HEK293 (cell line): ENCODE measurements around the gene SETD3.

Source experiments
- SALL2 ChIP-seq: fragments of 450-650 bp; formaldehyde crosslinking; IDR thresholded peaks from 2 replicates; pipeline ENCODE4 v1.5.0; 2017; ENCODE audit warnings: missing biosample characterization, mild to moderate bottlenecking, missing genetic modification characterization, borderline replicate concordance
- YY1 ChIP-seq: fragments of 450-650 bp; formaldehyde crosslinking; IDR thresholded peaks from 2 replicates; pipeline ENCODE4 v1.5.1; 2018; ENCODE audit warnings: missing biosample characterization, missing genetic modification characterization
- ZNF169 ChIP-seq: fragments of 450-650 bp; formaldehyde crosslinking; IDR thresholded peaks from 2 replicates; pipeline ENCODE4 v1.5.1; 2016; ENCODE audit warnings: missing biosample characterization, missing genetic modification characterization
- ZNF239 ChIP-seq: fragments of 450-650 bp; formaldehyde crosslinking; IDR thresholded peaks from 2 replicates; pipeline ENCODE4 v1.5.1; 2016; ENCODE audit warnings: missing biosample characterization, missing genetic modification characterization
- ZNF404 ChIP-seq: fragments of 450-650 bp; formaldehyde crosslinking; IDR thresholded peaks from 2 replicates; pipeline ENCODE4 v1.5.1; 2017; ENCODE audit warnings: missing biosample characterization, missing genetic modification characterization
- ZNF555 ChIP-seq: fragments of 450-650 bp; formaldehyde crosslinking; conservative IDR thresholded peaks from 2 replicates; pipeline ENCODE4 v1.5.1; 2017; ENCODE audit warnings: missing biosample characterization, mild to moderate bottlenecking, missing genetic modification characterization, inconsistent platforms
- ZNF645 ChIP-seq: fragments of 450-650 bp; formaldehyde crosslinking; IDR thresholded peaks from 2 replicates; pipeline ENCODE4; 2016; ENCODE audit warnings: missing biosample characterization, missing genetic modification characterization
- TF ChIP-seq, protein P1 (sequence below): fragments of 450-650 bp; formaldehyde crosslinking; IDR thresholded peaks from 2 replicates; pipeline ENCODE4 v1.5.1; 2016; ENCODE audit warnings: missing biosample characterization, missing genetic modification characterization
- TF ChIP-seq, protein P2 (sequence below): fragments of 450-650 bp; formaldehyde crosslinking; conservative IDR thresholded peaks from 2 replicates; pipeline ENCODE4 v1.5.1; 2016; ENCODE audit warnings: low read depth, missing biosample characterization, missing genetic modification characterization
- TF ChIP-seq, protein P3 (sequence below): fragments of 450-650 bp; formaldehyde crosslinking; IDR thresholded peaks from 2 replicates; pipeline ENCODE4 v1.5.1; 2016; ENCODE audit warnings: missing biosample characterization, missing genetic modification characterization
- TF ChIP-seq, protein P4 (sequence below): fragments of 450-650 bp; formaldehyde crosslinking; IDR thresholded peaks from 2 replicates; pipeline ENCODE4 v1.5.1; 2016; ENCODE audit warnings: missing biosample characterization, missing genetic modification characterization

- TF ChIP-seq, protein P1, sequence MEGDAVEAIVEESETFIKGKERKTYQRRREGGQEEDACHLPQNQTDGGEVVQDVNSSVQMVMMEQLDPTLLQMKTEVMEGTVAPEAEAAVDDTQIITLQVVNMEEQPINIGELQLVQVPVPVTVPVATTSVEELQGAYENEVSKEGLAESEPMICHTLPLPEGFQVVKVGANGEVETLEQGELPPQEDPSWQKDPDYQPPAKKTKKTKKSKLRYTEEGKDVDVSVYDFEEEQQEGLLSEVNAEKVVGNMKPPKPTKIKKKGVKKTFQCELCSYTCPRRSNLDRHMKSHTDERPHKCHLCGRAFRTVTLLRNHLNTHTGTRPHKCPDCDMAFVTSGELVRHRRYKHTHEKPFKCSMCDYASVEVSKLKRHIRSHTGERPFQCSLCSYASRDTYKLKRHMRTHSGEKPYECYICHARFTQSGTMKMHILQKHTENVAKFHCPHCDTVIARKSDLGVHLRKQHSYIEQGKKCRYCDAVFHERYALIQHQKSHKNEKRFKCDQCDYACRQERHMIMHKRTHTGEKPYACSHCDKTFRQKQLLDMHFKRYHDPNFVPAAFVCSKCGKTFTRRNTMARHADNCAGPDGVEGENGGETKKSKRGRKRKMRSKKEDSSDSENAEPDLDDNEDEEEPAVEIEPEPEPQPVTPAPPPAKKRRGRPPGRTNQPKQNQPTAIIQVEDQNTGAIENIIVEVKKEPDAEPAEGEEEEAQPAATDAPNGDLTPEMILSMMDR (tag by site-specific recombination): no peak
- TF ChIP-seq ZNF169 (tag by site-specific recombination) (no peak), ZNF404 (no peak), SALL2 (no peak), YY1 (tag by site-specific recombination) (no peak), ZNF239 (tag by site-specific recombination) (no peak), ZNF555 (tag by site-specific recombination) (no peak), ZNF645 (tag by site-specific recombination) (no peak)
- TF ChIP-seq, protein P2, sequence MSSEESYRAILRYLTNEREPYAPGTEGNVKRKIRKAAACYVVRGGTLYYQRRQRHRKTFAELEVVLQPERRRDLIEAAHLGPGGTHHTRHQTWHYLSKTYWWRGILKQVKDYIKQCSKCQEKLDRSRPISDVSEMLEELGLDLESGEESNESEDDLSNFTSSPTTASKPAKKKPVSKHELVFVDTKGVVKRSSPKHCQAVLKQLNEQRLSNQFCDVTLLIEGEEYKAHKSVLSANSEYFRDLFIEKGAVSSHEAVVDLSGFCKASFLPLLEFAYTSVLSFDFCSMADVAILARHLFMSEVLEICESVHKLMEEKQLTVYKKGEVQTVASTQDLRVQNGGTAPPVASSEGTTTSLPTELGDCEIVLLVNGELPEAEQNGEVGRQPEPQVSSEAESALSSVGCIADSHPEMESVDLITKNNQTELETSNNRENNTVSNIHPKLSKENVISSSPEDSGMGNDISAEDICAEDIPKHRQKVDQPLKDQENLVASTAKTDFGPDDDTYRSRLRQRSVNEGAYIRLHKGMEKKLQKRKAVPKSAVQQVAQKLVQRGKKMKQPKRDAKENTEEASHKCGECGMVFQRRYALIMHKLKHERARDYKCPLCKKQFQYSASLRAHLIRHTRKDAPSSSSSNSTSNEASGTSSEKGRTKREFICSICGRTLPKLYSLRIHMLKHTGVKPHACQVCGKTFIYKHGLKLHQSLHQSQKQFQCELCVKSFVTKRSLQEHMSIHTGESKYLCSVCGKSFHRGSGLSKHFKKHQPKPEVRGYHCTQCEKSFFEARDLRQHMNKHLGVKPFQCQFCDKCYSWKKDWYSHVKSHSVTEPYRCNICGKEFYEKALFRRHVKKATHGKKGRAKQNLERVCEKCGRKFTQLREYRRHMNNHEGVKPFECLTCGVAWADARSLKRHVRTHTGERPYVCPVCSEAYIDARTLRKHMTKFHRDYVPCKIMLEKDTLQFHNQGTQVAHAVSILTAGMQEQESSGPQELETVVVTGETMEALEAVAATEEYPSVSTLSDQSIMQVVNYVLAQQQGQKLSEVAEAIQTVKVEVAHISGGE (tag by site-specific recombination): no peak
- TF ChIP-seq, protein P3, sequence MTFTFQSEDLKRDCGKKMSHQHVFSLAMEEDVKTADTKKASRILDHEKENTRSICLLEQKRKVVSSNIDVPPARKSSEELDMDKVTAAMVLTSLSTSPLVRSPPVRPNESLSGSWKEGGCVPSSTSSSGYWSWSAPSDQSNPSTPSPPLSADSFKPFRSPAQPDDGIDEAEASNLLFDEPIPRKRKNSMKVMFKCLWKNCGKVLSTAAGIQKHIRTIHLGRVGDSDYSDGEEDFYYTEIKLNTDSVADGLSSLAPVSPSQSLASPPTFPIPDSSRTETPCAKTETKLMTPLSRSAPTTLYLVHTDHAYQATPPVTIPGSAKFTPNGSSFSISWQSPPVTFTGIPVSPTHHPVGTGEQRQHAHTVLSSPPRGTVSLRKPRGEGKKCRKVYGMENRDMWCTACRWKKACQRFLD (tag by site-specific recombination): no peak
- TF ChIP-seq, protein P4, sequence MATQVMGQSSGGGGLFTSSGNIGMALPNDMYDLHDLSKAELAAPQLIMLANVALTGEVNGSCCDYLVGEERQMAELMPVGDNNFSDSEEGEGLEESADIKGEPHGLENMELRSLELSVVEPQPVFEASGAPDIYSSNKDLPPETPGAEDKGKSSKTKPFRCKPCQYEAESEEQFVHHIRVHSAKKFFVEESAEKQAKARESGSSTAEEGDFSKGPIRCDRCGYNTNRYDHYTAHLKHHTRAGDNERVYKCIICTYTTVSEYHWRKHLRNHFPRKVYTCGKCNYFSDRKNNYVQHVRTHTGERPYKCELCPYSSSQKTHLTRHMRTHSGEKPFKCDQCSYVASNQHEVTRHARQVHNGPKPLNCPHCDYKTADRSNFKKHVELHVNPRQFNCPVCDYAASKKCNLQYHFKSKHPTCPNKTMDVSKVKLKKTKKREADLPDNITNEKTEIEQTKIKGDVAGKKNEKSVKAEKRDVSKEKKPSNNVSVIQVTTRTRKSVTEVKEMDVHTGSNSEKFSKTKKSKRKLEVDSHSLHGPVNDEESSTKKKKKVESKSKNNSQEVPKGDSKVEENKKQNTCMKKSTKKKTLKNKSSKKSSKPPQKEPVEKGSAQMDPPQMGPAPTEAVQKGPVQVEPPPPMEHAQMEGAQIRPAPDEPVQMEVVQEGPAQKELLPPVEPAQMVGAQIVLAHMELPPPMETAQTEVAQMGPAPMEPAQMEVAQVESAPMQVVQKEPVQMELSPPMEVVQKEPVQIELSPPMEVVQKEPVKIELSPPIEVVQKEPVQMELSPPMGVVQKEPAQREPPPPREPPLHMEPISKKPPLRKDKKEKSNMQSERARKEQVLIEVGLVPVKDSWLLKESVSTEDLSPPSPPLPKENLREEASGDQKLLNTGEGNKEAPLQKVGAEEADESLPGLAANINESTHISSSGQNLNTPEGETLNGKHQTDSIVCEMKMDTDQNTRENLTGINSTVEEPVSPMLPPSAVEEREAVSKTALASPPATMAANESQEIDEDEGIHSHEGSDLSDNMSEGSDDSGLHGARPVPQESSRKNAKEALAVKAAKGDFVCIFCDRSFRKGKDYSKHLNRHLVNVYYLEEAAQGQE: no peak
Measured at GRCh38 chr14:99408971-99409289, 71.7 kb downstream of the SETD3 start.
